Hindlimb muscle (tissue), 1 donor: ENCODE measurements around the gene C1QTNF8. TPM values are rescaled to one million over a fixed set of nuclear protein-coding genes. Genes with fewer than 3 reads are reported as not detected.

Experiments
- DNase-seq: peaks from one replicate; pipeline ENCODE4 v3.0.0-alpha.2; 2013
- polyA plus RNA-seq: library from polyadenylated mRNA; unstranded; fragments of 120-200 nt; gene quantifications from one replicate; pipeline ENCODE4 v1.2.1, GENCODE V29; 2013; ENCODE audit not compliant: insufficient read length

C1QTNF8 gene
- polyA plus RNA-seq, 1 donor = not detected

DNA sequence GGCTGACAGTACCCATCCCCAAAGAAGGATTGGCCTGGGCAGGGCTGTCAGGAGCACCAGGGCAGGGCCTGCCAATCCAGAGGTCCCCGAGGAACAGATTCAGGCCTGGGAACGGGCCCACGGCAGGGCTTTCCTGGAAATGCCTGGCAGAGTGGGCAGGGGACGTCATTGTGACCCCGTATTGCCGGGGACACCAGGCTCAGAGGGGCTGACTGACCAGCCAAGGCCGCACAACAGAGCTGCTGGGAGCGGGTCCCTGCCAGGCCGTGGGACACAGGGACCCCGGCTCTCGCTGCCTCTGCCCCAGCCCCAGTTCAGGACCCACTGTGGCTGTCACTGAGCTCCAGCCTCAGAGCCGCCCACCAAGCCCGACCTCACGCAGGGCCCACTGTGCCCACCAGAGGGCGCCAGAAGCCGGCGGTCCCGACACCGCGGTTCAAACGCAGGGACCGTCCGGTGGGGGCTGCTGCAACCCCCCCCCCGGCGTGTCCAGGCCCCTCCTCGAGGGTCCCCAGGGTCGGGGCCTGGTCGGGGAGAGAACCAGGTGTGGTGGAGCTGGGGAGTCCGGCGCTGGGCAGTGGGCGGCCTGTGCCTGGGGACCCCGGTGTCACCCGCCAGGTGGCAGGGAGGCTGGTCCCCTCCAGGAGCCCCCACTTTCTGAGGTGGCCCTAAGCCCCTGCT lies 38.7 kb downstream of the C1QTNF8 start:
- DNase-seq = no peak

DNA sequence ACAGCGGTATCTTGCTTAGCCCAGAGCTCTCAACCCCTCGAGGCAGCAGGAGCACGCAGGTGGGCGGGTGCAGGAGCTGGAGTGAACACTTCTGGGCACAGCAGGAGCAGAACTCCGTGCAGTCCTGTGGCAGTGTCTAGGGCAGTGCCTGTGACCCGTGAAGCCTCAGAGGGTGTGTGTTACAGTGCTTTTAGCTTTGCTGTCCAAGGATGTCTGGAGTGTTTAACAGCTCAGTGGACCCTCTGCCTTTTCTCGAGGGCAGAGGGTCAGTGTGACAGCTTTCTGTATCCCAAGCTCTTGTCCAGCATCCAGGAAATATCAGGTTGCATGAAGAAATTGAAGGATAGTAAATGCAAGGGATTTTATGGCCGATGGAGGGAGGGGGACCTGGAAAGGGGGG lies 39.8 kb downstream of the C1QTNF8 start:
- DNase-seq = no peak

DNA sequence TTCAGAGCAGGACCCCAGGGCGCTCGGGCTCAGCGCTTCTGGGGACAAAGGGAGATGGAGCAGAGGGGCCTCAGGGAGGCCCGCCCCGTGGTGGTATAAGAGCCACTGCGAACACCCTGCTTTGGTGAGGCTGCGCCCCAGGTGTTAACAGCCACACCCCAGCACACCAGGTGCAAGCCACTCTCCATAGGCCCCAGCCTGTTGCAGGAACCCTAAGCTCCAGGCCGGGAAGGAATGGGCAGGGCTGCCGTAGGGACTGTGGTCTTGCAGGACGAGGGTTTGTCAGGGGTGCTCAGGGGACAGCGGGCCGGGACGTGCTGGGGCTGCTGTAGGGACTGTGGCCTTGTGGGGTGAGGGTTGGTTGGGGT lies 40.5 kb downstream of the C1QTNF8 start:
- DNase-seq = no peak

DNA sequence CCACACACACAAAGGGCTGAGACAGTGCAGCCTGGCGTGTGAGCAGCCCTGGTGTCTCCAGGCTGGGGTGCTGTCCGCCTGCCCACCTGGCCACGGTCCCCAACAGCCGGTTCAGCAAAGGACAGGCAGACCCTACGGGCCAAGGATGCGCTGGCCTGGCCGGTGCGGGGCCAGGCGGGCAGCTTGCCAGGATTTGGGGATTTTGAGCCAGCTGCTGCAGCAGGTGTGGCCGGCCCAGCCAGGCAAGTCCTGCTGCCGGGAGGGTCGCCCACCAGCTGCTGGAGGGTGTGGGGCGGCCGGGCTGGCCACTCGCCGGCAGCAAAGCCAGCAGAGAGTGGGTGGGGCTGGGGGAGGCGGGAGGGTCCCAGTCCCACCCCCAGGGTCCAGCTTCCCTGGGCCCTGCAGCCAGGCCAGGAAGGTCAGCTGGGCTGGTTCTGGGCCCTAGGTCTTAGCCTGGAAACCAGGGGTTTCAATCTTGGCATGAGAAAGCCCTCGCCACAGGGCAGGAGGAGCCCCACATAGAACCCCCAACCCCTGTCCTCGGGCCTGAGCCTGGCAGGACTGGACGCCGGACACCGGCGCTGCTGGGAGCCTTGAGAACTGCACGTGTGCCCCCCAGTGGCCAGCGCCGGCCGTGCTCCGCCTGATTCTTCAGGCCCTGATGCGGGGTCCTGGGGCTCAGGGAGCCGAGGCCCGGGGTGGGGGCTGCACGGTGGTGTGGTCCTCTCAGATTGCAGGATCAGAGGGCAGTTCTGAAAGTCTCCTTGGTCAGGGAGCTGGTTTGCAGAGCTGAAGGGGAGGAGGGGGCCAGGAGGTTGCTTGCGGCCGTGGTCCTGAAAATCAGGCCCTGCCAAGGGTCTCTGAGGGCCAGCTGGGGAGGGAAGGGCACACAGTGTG lies 41.1 kb downstream of the C1QTNF8 start:
- DNase-seq = peak; percentile 78

DNA sequence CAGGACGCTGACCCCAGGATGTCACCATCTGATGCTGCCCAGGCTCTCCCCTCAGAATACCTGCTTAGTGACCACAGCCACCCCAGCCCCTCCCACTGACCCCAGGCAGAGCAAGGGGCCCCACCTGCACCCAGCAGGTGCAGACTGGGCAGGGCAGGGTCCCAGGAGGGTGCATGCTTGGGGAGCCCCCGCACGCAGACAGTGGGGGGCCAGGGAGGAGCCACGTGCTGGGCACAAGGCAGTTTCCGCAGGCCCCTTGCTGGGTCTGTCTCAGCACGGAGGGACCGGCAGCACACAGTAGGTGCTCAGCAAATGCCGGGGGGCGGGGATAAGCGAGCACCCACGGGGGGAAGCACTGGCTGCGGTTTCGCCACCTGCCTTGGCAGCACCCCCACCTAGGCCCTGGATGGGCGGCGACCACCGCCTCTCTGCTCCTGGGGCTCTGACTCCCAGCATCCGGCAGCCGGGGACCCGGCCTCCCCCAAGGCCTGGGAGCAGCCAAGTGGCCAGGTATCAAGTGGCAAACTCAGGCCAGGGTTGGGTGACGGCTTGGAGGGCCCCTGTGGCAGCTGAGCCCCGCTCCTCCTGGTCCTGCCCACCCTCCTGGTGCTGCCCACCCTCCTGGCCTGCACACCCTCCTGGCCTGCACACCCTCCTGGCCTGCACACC lies 42.2 kb downstream of the C1QTNF8 start:
- DNase-seq = no peak

DNA sequence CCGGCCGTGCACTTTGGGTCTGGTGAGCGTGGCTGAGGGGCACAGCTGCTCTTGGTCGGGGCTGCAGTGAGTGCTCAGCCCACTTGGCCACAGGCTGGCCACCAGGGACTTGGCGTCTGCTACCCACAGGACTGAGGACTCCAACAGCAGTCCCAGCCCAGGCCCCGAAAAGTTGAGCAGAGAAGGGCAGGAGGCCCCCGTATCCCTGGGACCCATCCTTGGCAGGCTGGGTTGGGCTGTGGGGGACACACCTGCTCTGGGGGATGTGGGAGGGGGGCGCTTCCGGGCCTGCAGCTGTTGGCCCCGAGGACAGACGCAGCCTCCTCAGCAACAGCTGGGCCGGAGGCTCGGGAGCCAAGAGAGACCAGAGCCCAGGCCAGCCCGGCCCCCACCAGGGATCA lies 42.9 kb downstream of the C1QTNF8 start:
- DNase-seq = peak; percentile 74

DNA sequence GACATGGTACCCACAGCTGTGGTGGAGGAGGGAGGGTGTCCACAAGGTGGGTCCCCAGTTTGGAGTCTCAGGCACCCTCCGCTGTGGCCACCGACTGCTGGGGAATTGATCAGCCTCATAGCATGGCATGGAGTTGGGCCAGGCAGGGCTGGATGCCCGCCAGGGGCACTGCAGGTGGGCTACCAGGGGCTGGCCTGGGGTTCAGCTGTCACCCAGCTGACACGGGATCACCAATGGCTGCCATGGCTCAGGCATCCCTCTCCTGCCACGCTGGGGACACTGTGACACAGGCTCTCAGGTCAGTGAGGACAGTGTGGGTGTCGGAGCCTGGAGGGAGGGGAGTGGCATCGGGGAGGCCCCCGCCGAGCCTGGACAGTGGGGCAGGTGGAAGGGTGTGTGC lies 43.3 kb downstream of the C1QTNF8 start:
- no peak for DNase-seq

DNA sequence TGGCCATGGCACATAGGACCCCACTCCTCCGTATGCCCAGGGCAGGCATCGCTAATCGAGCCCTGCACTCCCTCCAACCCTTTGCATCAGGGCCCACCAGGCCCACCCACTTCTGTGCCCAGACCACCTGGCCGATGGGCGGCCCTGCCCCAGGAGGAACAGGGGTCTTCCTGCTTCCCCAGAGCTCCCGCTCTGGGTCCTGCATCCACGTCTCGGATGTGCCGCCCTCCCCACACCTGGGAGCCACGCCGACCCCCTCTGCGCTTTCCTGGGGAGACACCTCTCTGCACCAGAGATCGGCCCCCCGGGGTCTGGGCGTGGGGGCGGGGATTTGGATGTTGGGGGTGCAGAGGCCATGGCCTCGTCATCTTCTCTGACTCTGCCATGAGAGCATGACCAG lies 44.6 kb downstream of the C1QTNF8 start:
- no peak for DNase-seq

DNA sequence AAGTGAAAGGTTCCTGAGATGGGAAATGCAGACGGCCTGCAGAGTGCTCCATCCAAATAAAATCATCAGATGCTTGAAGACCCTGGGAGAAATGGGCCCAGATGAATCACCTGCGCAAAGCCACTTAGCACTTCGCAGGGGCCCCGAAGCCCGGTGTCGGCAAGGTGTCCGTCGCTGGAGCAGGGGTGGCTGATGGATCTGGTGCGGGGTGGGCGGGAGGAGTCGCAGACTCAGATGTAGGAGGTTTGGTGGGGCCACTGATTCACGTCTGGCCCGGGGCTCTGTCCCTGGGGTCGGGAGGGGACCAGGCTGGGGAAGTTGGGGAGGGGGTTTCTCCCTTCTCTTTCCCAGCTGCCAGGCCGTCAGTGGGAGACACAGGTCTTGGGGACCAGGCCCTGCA lies 45.1 kb downstream of the C1QTNF8 start:
- no peak for DNase-seq

DNA sequence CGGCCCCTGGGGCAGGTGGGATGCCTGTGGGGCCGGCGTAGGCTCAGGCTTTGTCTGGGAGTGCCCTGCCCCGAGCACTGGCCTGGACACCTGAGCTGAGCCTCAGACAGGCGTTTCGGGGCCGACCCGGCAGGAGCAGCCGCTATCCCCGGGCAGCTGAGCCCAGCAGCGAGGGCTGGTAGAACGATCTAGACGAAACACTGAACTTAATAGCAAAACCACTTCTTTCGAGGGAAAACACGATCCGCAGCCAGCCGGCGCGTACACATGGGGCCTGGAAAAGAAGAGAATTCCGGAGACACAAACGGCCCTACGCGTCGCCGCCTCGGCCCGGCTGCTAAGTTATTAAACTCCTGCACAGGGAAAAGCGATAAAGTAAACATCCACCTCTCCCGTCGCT lies 45.5 kb downstream of the C1QTNF8 start:
- peak; percentile 81 for DNase-seq

DNA sequence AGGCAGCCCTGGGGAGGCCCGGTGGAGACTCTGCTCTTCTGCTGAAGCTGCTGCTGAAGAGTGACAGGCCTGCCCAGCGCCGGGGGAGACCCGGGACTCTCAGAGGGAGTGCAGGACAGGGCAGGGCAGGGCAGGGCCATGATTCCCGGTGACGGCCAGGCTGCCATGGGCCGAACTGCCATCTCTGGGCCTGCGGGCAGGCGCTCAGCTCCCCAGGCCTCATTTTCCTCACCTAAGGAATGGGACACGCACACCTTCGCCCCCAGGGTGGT lies 46.1 kb downstream of the C1QTNF8 start:
- DNase-seq = no peak

DNA sequence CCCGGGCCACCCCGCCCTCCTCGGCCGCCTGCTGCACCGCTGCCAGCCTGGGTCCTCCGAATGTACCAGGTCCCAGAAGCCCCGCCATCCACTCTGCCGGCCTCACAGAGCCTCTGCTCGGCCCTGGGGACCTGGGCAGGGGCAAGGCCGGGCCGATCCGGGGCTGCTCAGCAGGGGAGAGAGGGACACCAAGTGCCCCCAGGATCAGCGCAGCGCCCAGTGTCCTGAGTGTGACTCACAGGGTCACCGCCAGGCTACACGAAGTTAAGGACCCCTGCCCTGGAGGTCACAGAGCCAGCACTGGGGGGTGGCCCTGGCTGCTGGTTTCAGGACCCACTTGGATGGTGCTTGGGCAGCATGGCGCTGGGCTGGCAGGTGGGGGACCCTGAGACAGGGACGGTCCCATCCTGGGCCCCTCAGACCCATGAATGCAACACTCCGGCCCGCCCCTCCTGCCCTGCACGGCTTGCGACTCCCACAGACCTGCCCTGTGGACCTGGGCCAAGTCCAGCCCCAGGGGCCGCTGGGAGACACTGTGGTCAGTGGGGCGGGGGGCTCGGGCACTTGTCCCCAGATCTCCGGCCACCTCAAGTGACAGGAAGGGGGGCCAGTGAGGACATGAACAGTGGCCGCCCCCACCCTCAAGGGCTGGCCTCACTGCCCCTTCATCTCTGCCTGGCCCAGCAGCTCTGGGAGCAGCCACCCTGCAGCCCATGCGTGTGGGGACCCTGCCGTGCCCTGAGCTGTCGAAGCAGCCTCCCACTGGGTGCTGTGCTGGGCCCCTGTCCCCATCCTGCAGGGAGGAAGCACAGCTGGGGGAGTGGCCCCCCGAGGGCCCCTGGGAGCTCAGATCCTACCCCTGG lies 46.7 kb downstream of the C1QTNF8 start:
- DNase-seq = no peak

DNA sequence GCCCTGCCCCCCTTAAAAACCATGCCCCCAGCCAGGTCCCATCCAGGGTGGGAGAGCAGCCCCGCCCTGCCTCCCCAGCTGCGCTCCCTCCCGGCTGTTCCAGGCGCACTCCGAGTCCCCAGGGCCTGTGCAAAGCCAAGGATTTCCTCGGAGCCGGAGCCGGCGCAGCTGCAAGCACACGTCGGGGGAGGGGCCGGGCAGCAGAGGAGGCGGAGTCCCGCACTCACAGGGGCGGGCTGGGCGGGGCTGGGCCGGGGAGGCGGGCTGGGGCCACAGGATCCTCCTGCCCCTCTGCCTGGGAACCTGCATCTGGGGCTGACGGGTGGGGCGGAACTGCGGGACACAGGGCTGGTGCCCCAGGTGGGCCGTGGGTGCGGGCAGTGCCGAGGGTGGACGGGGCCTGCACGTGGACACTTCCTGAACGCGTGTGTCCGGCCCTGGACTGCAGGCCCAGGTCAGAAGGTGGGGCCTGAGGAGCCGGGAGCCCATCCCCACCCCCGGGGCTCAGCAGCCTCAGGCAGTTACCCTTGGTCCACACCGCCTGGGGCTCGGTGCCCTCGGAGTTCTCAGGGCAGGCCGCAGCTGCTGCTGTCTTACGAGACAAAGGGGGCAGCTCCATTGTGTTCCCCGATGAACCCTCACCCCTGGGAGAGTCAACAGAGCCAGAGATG lies 47.5 kb downstream of the C1QTNF8 start:
- peak; percentile 85 for DNase-seq

DNA sequence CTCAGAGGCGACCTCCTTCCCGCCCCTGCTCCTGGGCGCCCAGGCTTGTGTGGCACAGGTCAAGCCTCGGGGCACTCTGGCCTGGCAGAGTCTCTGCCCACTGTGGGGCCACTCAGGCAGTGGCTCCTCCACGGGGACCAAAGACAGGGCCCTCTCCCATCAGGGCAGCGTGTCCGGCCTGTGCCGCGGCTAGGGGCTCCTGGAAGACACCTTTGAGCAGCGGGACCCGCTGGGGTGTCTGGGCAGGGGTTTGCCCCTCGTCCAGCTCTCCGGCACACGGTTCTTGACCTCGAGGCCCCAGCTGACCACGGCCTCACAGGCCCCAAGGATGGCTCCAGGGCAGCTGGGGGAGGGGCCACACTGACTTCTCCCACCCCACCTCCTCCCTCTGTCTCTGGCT lies 48.2 kb downstream of the C1QTNF8 start:
- no peak for DNase-seq

DNA sequence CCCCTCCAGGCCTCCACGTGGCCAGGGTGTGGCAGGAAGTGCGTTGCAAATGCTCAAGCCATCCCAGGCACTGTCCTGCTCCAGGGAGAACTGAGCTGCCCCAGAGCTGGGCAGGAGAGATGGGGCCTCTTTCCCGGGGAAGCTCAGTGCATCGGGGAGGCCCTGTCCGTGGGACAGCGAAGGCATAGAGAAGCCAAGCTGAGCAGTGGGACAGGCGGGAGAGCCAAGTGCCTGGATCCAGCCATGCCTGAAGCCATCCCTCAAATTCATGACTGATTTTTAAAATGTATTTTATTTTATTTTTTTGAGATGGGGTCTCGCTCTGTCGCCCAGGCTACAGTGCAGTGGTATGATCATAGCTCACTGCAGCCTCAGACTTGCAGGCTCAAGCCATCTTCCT lies 48.9 kb downstream of the C1QTNF8 start:
- DNase-seq = no peak

DNA sequence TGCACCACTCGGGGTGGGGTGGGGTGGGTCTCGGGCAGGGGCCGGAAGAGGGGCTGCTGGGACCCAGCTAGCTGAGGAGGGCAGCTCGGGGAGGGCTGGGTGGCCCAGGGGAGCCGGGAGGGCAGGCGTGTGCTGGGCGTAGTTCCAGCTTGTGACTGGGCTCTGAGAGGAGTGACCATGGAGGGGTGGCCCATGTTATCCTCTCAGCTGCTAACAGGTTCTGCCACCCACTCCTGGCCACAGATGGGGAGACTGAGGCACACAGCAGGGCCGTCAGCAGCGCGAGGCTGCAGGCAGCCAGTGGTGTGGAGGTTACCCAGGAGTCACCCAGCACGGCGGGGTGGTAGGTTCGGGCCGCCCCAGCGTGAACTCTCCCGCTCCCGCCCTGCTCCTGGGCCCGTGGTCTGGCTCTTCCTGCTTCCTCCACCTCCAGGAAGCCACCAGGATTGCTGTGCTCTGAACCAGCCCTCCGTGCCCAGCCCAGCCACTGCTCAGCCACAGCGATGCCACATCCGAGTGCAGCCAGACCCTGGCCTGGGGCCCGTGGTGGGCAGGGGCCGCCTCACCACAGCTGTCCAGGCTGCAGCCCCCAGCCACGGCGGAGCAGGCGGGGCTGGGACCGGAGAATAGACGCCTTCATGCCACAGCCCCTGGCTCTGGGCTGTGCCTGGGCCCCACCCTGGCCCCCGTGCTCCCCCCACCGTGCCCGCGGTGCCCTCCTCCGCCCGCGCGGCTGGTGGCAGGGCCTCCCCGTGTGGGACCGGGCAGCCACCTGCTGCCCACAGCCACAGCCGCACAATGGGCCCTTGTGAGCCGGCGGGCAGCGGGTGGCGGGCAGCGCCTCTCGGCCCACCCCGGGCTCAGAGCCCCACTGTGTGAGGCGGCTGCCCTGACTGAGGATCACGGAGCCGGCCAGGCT lies 49.8 kb downstream of the C1QTNF8 start:
- no peak for DNase-seq

DNA sequence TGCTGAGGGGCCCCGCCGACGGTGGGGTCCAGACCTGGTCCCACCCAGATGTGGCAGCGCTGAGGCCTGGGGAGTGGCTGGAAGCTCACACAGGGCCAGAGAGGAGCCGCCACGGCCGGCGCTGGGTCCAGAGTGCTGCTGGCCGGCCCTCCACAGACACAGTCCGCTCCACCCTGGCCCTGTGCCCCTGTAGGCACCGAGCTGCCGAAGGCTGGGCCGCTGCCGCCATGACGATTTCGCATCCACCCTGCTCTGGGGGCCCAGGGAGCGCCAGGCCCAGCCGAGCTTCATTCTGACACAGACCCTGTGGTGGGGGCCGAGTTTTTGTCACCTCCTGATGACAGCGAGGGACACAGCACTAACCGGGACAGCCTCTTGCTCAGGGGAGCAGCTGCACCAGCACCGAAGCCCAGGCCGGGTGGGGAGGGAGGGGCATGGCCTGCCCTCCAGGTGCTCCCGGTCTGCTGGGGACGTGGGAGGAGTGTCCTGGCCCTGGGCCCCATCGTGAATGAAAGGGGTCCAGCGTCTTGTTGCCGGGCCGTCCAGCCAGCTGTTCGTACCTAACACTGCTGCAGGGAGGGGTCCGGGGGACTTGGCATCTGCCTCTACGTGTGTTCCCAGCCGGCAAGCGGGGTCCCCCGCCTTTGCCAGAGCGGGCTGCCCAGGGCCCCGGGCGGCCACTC lies 50.6 kb downstream of the C1QTNF8 start:
- DNase-seq = no peak

DNA sequence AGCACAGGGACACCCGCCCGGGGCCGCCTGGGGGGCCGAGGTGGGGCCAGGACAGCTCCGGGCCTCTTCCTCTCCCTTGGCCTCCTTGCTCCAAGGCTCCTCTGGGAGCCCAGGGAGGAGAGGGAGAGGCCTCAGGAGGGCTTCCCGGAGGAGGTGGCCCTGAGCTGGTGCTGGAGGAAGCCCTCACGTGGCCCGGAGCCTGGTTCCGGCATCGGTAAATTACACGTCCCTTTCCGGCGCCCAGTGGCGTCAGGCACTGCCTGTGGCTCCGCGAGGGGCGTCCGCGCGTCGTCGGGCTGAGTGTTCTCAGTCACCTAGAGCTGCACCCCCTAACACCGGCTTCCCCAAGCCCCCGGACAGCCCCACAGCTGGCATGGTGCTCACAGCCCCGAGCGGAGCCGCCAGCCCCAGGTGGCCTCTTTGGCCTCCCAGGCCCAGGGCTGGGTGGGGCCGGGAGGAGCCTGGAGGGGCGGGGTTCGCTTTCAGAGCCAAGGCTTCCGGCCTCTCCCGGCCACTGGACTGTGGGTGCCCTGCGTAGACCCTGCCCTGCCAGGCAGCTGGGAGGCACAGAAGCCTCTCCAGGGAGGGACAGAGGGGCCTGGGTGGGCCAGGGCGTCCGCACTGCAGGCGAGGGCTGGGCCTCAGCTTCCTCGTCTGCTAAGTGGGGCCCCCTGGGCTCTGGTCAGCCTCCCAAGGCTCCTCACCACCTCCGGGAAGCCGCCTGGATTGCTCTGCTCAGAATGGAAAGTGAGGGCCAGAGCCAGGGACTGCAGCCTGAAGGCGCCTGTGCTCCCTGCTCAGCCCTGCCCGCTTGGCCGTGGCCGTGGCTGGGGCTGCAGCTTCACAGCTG lies 51.4 kb downstream of the C1QTNF8 start:
- DNase-seq = no peak

DNA sequence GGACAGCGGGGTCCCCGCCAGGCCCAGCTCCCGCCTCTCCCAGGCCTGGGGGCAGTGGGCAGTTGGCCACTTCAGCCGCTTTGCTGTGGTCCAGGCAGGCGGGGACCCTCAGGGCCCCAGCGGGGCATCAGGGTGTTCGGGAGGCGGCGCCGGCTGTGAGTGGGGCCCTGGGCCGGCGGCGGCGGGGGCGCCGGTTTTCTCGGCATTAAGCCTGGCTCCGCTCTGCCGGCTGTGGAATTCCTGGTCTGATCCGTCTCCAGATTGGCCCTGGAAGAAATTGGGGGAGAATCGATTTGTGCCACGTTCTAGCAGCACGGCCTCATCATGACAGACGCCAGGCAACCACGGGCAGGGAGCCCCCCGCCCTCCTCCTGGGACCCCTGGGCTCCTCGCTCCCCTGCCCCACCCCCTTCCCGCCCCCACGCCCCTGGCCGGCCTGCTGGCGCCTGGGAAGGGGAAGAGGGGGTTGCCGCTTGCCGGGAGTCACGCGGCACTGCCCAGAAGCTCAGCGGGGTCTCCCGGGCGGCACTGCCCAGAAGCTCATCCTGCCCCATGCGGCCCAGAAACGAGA lies 52.1 kb downstream of the C1QTNF8 start:
- DNase-seq = no peak
